ENCODE measurements around the gene FA2H. TPM values are rescaled to one million over a fixed set of nuclear protein-coding genes. Genes with fewer than 3 reads are reported as not detected.
A peak's percentile ranks its signal among the peaks of the same experiment; 100 is the strongest.

The FA2H gene, protein sequence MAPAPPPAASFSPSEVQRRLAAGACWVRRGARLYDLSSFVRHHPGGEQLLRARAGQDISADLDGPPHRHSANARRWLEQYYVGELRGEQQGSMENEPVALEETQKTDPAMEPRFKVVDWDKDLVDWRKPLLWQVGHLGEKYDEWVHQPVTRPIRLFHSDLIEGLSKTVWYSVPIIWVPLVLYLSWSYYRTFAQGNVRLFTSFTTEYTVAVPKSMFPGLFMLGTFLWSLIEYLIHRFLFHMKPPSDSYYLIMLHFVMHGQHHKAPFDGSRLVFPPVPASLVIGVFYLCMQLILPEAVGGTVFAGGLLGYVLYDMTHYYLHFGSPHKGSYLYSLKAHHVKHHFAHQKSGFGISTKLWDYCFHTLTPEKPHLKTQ
- 0.06 TPM for polyA plus RNA-seq (2013, experiment 1 of 2)
- 0.07 TPM for polyA plus RNA-seq (2013, experiment 2 of 2)

DNA sequence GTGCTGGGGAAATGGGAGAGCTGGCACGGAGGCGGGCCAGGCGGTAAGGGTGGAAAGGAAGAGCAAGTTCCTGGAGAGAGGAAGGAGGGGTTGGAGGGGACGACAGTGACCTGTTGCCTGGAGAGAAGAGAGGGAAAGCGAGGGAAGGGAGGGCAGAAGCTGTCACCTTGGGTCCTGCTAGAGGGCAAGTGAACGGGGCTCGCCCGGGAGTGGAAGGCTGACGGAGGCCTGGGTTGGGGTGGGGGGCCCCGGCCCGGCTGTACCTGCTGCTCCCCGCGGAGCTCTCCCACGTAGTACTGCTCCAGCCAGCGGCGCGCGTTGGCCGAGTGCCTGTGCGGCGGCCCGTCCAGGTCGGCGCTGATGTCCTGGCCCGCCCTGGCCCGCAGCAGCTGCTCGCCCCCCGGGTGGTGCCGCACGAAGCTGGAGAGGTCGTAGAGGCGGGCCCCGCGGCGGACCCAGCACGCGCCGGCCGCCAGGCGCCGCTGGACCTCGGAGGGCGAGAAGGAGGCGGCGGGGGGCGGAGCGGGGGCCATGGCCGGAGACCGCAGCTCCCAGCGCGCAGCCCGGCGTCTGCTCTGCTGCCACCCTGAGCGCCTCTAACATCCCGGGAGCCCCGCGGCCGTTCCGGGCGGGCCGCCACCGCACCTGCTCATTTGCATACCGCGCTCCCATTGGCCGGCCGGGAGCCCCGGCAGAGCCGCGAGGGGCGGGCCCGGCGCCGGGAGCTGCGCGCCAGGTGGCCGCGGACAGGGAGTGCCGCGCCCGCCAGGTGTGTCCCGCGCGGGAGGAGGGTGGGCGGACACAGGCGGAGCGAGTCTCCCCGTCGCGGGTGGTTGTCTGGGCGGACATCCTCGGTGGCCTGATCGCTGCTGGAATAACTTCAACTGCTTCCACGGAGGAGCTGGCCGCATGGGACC, at the start of gene FA2H:
Gene FA2H (minus strand): TSS at position 598 of the 917 bp plus-strand sequence. CDS start 65 bp downstream, at position 533.
- Histone ChIP-seq H3K27ac (replicated peaks; ENCODE audit: low read length) (no peak within 1 kb of the TSS), H3K18ac (ENCODE audit: low read length) (peak within 1 kb of the TSS; percentile 91), H4K8ac (ENCODE audit: low read depth, low read length) (peak within 1 kb of the TSS; percentile 65), H3K23ac (ENCODE audit: low read depth, low read length, poor library complexity) (peak within 1 kb of the TSS; percentile 91), H3K14ac (ENCODE audit: low read length) (peak within 1 kb of the TSS; percentile 89), H3K4me2 (ENCODE audit: insufficient read depth, low read length, poor library complexity, severe bottlenecking) (peak within 1 kb of the TSS; percentile 77), H2BK12ac (ENCODE audit: low read length) (no peak within 1 kb of the TSS), H3K9ac (ENCODE audit: low read depth, low read length, poor library complexity) (peak within 1 kb of the TSS; percentile 88), H2BK15ac (ENCODE audit: low read length) (no peak within 1 kb of the TSS), H3K27me3 (ENCODE audit: control insufficient read depth in 3 of 3, insufficient read depth in 3 of 3, low read depth in 1 of 3, low read length in 3 of 3) (peaks cover 8 to 54% (median 28%) of the 10 kb centered on the region in 3 experiments), H2BK5ac (ENCODE audit: low read length) (no peak within 1 kb of the TSS), H3K4me1 (ENCODE audit: control insufficient read depth in 2 of 2, insufficient read depth in 1 of 2, low read depth in 1 of 2, low read length in 2 of 2) (peaks cover 4 to 7% of the 10 kb centered on the region in 2 donors), H3K79me1 (ENCODE audit: low read depth, low read length) (no peaks in the 10 kb centered on the region), H3K36me3 (replicated peaks in 1 of 2; ENCODE audit: control insufficient read depth in 2 of 2, insufficient read depth in 2 of 2, low read length in 2 of 2) (no peaks in the 10 kb centered on the region), H3K4me3 (ENCODE audit: low read length in 2 of 2) (peak within 1 kb of the TSS; percentile 35 to 79), H3K4ac (ENCODE audit: low read length) (no peak within 1 kb of the TSS), H2BK120ac (ENCODE audit: low read depth, low read length) (no peak within 1 kb of the TSS), H3K9me3 (replicated peaks in 1 of 2; ENCODE audit: control insufficient read depth in 2 of 2, insufficient read depth in 1 of 2, low read depth in 1 of 2, low read length in 2 of 2) (no peaks in the 10 kb centered on the region), H2AK5ac (ENCODE audit: low read depth, low read length) (peak within 1 kb of the TSS; percentile 75), H4K91ac (ENCODE audit: low read depth, low read length, poor library complexity) (peak within 1 kb of the TSS; percentile 85), H2AFZ (ENCODE audit: low read length) (peak within 1 kb of the TSS; percentile 84)
- WGBS, 2 donors (ENCODE audit: extremely low coverage in 2 of 2, insufficient read length in 2 of 2, insufficient replicate concordance in 1 of 2): no CpG with 5 or more reads among the region's 94 CpGs
- DNase-seq (ENCODE audit: low spot score): peak; percentile 80

DNA sequence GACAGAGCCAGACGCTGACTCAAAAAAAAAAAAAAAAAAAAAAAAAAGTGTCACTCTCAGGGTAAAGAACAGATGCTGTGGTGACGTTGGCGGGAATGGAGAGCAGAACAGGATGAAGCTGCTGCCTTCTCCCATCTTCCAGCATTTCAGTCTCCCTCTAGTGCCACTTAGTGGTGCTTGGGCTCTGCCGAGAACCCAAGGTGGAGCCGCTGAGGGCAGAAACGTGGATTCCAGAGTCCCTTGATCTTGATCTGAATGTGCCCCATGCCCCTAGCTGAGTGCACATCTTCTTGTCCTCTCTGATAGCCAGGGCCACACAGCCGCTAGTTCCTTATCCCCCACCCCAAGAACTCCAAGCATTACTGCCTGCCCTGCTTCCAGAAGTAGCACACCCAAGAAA, 43.2 kb upstream of the FA2H start:
- H4K8ac ChIP-seq (ENCODE audit: low read depth, low read length): no peak overlapping the region
- no peak overlapping the region for H4K91ac ChIP-seq (ENCODE audit: low read depth, low read length, poor library complexity)
- no peaks in the 10 kb centered on the region for H3K36me3 ChIP-seq (replicated peaks in 1 of 2; ENCODE audit: control insufficient read depth in 2 of 2, insufficient read depth in 2 of 2, low read length in 2 of 2)
- H3K9me3 ChIP-seq (replicated peaks in 1 of 2; ENCODE audit: control insufficient read depth in 2 of 2, insufficient read depth in 1 of 2, low read depth in 1 of 2, low read length in 2 of 2): peaks cover 0 to 6% of the 10 kb centered on the region in 2 donors
- H3K4me3 ChIP-seq (ENCODE audit: low read length in 2 of 2): no peak overlapping the region
- peaks cover 0 to 4% (median 0%) of the 10 kb centered on the region in 3 experiments for H3K27me3 ChIP-seq (ENCODE audit: control insufficient read depth in 3 of 3, insufficient read depth in 3 of 3, low read depth in 1 of 3, low read length in 3 of 3)
- H3K4me2 ChIP-seq (ENCODE audit: insufficient read depth, low read length, poor library complexity, severe bottlenecking): no peak overlapping the region
- no peak overlapping the region for H2BK15ac ChIP-seq (ENCODE audit: low read length)
- H3K27ac ChIP-seq (replicated peaks; ENCODE audit: low read length): no peak overlapping the region
- H2AFZ ChIP-seq (ENCODE audit: low read length): no peak overlapping the region
- no peak overlapping the region for H3K23ac ChIP-seq (ENCODE audit: low read depth, low read length, poor library complexity)
- no CpG with 5 or more reads among the region's 7 CpGs for WGBS, 2 donors (ENCODE audit: extremely low coverage in 2 of 2, insufficient read length in 2 of 2, insufficient replicate concordance in 1 of 2)
- no peak overlapping the region for H2AK5ac ChIP-seq (ENCODE audit: low read depth, low read length)
- H3K4ac ChIP-seq (ENCODE audit: low read length): no peak overlapping the region
- no peak overlapping the region for H3K18ac ChIP-seq (ENCODE audit: low read length)
- no peak overlapping the region for H2BK12ac ChIP-seq (ENCODE audit: low read length)
- H3K14ac ChIP-seq (ENCODE audit: low read length): no peak overlapping the region
- no peak overlapping the region for H2BK5ac ChIP-seq (ENCODE audit: low read length)
- H2BK120ac ChIP-seq (ENCODE audit: low read depth, low read length): no peak overlapping the region
- no peak for DNase-seq (ENCODE audit: low spot score)
- H3K9ac ChIP-seq (ENCODE audit: low read depth, low read length, poor library complexity): no peak overlapping the region
- H3K4me1 ChIP-seq (ENCODE audit: control insufficient read depth in 2 of 2, insufficient read depth in 1 of 2, low read depth in 1 of 2, low read length in 2 of 2): peaks cover 0 to 4% of the 10 kb centered on the region in 2 donors
- no peaks in the 10 kb centered on the region for H3K79me1 ChIP-seq (ENCODE audit: low read depth, low read length)

DNA sequence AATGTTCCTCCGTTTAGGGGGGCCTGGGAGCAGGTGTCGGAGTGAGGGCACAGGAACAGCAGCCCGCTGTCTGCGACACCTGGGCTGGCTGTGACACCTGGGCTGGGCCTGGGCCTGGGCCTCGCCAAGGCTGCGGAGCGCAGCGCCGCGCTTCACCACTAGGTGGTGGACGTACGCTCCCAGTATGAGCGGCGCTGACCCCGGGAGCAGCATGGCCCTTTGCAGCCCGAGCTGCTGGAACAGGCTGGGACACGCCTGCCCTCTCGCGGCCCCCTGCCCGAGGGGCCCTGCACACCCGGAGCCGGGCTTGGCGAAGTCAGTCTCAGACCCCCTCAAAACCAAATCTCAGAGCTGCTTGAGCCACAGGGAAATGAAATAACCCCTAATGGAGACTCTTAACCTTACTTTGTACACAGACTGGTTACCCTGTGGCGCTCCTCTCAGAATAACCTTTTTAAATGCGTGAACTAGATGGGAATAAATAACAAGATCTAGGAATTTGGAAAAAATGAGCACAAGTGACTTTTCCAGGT, 38.6 kb upstream of the FA2H start:
- no peak overlapping the region for H2AK5ac ChIP-seq (ENCODE audit: low read depth, low read length)
- H3K9ac ChIP-seq (ENCODE audit: low read depth, low read length, poor library complexity): no peak overlapping the region
- H2BK120ac ChIP-seq (ENCODE audit: low read depth, low read length): no peak overlapping the region
- no peaks in the 10 kb centered on the region for H3K9me3 ChIP-seq (replicated peaks in 1 of 2; ENCODE audit: control insufficient read depth in 2 of 2, insufficient read depth in 1 of 2, low read depth in 1 of 2, low read length in 2 of 2)
- H3K4me1 ChIP-seq (ENCODE audit: control insufficient read depth in 2 of 2, insufficient read depth in 1 of 2, low read depth in 1 of 2, low read length in 2 of 2): peaks cover 0 to 4% of the 10 kb centered on the region in 2 donors
- H3K36me3 ChIP-seq (replicated peaks in 1 of 2; ENCODE audit: control insufficient read depth in 2 of 2, insufficient read depth in 2 of 2, low read length in 2 of 2): no peaks in the 10 kb centered on the region
- no CpG with 5 or more reads among the region's 25 CpGs for WGBS, 2 donors (ENCODE audit: extremely low coverage in 2 of 2, insufficient read length in 2 of 2, insufficient replicate concordance in 1 of 2)
- DNase-seq (ENCODE audit: low spot score): peak; percentile 68
- no peak overlapping the region for H2BK5ac ChIP-seq (ENCODE audit: low read length)
- H3K4me3 ChIP-seq (ENCODE audit: low read length in 2 of 2): no peak overlapping the region
- H3K14ac ChIP-seq (ENCODE audit: low read length): no peak overlapping the region
- no peak overlapping the region for H3K27ac ChIP-seq (replicated peaks; ENCODE audit: low read length)
- no peak overlapping the region for H2BK12ac ChIP-seq (ENCODE audit: low read length)
- no peak overlapping the region for H2BK15ac ChIP-seq (ENCODE audit: low read length)
- no peak overlapping the region for H4K91ac ChIP-seq (ENCODE audit: low read depth, low read length, poor library complexity)
- no peak overlapping the region for H3K4me2 ChIP-seq (ENCODE audit: insufficient read depth, low read length, poor library complexity, severe bottlenecking)
- no peak overlapping the region for H3K18ac ChIP-seq (ENCODE audit: low read length)
- H2AFZ ChIP-seq (ENCODE audit: low read length): peak overlapping the region; percentile 86
- peaks cover 0 to 7% (median 0%) of the 10 kb centered on the region in 3 experiments for H3K27me3 ChIP-seq (ENCODE audit: control insufficient read depth in 3 of 3, insufficient read depth in 3 of 3, low read depth in 1 of 3, low read length in 3 of 3)
- no peak overlapping the region for H4K8ac ChIP-seq (ENCODE audit: low read depth, low read length)
- no peak overlapping the region for H3K23ac ChIP-seq (ENCODE audit: low read depth, low read length, poor library complexity)
- no peak overlapping the region for H3K4ac ChIP-seq (ENCODE audit: low read length)
- H3K79me1 ChIP-seq (ENCODE audit: low read depth, low read length): no peaks in the 10 kb centered on the region

Data from neuronal stem cell (in vitro differentiated cells).